Tibial nerve (tissue), 4 donors: ENCODE data around the gene INF2. TPM values are rescaled to one million over a fixed set of nuclear protein-coding genes. Genes with fewer than 3 reads are reported as not detected.
A peak's percentile ranks its signal among the peaks of the same experiment; 100 is the strongest.

ENCODE experiments used
- DNase-seq, 2 donors: peaks; one replicate each; pipeline ENCODE4 v3.0.0-alpha.2; 2019; ENCODE audit warnings: low spot score in 2 of 2
- H3K27ac ChIP-seq, 4 donors: fragments of 200-600 bp; sonication (generic) in 3 of 4; one replicate each; pipeline ENCODE4 v1.5.1; 2017 to 2019; ENCODE audit warnings: mild to moderate bottlenecking in 1 of 4
- H3K27me3 ChIP-seq, 2 donors: fragments of 200-600 bp; sonication (generic) in 1 of 2; one replicate each; pipeline versions ENCODE4 v1.5.1 to v1.6.0; 2017 to 2019
- H3K36me3 ChIP-seq, 3 donors: fragments of 200-600 bp; sonication (generic); one replicate each; pipeline ENCODE4 v1.5.1; 2018 to 2019
- H3K4me1 ChIP-seq, 4 donors: fragments of 200-600 bp; sonication (generic) in 3 of 4; one replicate each; pipeline ENCODE4 v1.5.1; 2017 to 2019
- H3K4me3 ChIP-seq, 4 donors: fragments of 200-600 bp; sonication (generic) in 3 of 4; one replicate each; pipeline ENCODE4 v1.5.1; 2017 to 2019; ENCODE audit warnings: mild to moderate bottlenecking in 1 of 4, moderate library complexity in 1 of 4
- H3K9me3 ChIP-seq, 4 donors: fragments of 200-600 bp; sonication (generic) in 3 of 4; one replicate each; pipeline ENCODE4 v1.5.1; 2017 to 2019
- EP300 ChIP-seq, 2 donors: sonication (generic); formaldehyde crosslinking; IDR thresholded peaks; one replicate each; pipeline ENCODE4 v1.6.1; 2017; ENCODE audit warnings: antibody characterized with exemption in 2 of 2, mild to moderate bottlenecking in 1 of 2
- POLR2A ChIP-seq, 2 donors: fragments of 450-650 bp; IDR thresholded peaks; one replicate each; pipeline ENCODE4 v1.6.1; 2017; ENCODE audit warnings: antibody characterized with exemption in 2 of 2, mild to moderate bottlenecking in 2 of 2, moderate library complexity in 2 of 2
- WGBS, 2 donors: methylation state at CpG; one replicate each; pipeline ENCODE4 v1.1.5; 2018; 5-methylcytosine and 5-hydroxymethylcytosine counted together
- total RNA-seq, 4 donors: library from RNA; depleted of rRNA; stranded (reverse); fragments of >200 nt; gene quantifications; one replicate each; pipeline ENCODE4 v1.1.0, GENCODE V29; 2016
- TF ChIP-seq, protein P1 (sequence below), 5 experiments: fragments of 200-600 bp in 3 of 5; fragments of 450-650 bp in 2 of 5; sonication (generic) in 3 of 5; IDR thresholded peaks; one replicate each; pipeline ENCODE4 v1.5.1; 2016 to 2019; ENCODE audit warnings: antibody characterized with exemption in 5 of 5, mild to moderate bottlenecking in 3 of 5, moderate library complexity in 2 of 5

The INF2 gene
- total RNA-seq, 4 donors from 2014 or later = 217 to 256 (median 239) TPM

DNA sequence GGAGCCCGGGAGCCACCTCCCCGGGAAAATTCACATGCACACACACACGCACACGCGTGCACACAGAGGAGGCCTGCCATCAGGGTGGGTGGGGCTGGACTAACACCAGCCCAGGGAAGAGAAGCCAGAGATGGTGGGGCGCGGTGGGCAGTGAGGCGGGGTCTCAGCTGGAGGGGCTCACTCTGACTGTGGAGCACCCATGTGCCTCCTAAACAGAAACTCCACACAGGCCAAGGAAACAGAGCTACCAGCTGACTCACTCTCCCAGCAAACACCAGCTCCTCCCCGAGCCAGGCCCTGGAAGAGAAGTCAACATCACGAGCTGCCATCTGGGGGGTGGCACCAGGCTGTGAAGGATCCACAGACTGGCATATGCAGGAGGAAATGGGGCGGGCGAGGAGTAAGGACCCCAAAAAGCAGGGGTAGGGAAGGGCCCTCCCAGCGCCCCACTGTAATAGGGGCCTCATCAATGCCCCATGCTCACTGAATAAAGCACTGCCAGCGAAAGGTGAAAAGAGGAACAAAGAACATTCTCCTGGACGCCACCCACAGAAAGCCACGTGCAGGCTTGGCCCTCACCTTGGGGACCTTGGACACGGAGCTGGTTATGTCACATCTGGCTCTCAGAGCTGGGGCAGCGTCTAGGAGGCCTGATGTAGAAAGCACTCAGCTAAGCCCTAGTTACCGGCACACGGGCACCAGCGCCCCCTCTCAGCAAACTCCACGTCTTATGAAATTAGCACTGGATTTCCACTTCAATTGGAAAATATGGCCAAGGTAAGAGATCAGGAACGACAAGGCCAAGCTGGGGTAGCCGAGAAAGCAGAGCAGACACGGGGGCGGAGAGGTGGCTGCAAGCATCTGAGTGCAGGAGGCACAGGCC, 8.4 kb upstream of the INF2 start:
- peak overlapping the region; percentile 86 to 99 (median 90) for H3K27ac ChIP-seq
- no peaks in the 10 kb centered on the region for H3K9me3 ChIP-seq
- peak overlapping the region in 3 of 4 donors; percentile 15 to 24 (median 21) for H3K4me3 ChIP-seq
- 30 to 35% methylated on average over 23 to 26 of the region's 26 CpGs for WGBS, 2 donors
- peaks cover 5 to 70% (median 58%) of the 10 kb centered on the region in 4 donors for H3K4me1 ChIP-seq
- DNase-seq = no peak
- peak in 1 of 2 donors; percentile 65 for TF ChIP-seq EP300 (IDR thresholded peaks at IDR 0.05)
- peak in 1 of 2 donors; percentile 27 for TF ChIP-seq POLR2A (IDR thresholded peaks at IDR 0.05)
- TF ChIP-seq, protein P1, sequence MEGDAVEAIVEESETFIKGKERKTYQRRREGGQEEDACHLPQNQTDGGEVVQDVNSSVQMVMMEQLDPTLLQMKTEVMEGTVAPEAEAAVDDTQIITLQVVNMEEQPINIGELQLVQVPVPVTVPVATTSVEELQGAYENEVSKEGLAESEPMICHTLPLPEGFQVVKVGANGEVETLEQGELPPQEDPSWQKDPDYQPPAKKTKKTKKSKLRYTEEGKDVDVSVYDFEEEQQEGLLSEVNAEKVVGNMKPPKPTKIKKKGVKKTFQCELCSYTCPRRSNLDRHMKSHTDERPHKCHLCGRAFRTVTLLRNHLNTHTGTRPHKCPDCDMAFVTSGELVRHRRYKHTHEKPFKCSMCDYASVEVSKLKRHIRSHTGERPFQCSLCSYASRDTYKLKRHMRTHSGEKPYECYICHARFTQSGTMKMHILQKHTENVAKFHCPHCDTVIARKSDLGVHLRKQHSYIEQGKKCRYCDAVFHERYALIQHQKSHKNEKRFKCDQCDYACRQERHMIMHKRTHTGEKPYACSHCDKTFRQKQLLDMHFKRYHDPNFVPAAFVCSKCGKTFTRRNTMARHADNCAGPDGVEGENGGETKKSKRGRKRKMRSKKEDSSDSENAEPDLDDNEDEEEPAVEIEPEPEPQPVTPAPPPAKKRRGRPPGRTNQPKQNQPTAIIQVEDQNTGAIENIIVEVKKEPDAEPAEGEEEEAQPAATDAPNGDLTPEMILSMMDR (IDR thresholded peaks at IDR 0.05) = peak in 3 of 5 experiments; percentile 19 to 35 (median 23)
- H3K36me3 ChIP-seq = no peaks in the 10 kb centered on the region
- H3K27me3 ChIP-seq = no peaks in the 10 kb centered on the region

DNA sequence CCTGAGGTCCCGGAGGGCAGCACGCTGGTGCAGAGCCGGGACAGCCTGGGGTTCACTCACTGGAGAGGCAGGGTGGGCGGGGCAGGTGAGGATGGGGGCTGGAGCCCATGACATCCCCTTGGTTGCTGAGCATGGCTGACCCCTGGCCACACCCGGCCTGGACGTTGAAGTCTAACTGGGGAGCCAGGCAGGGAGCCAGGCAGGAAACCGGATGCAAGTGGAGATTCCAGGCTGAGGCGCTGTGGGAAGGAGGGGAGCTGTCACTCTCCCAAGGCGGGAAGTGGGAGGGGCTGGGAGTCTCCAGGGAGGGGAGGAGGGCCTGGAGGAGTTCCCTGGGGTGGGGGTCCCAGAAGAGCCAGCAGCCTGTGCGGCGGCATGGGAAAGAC, 7.7 kb upstream of the INF2 start:
- Histone ChIP-seq H3K36me3 (no peaks in the 10 kb centered on the region), H3K27me3 (no peaks in the 10 kb centered on the region), H3K4me3 (peak overlapping the region in 3 of 4 donors; percentile 15 to 24 (median 21)), H3K27ac (peak overlapping the region; percentile 86 to 99 (median 90)), H3K4me1 (peaks cover 5 to 68% (median 59%) of the 10 kb centered on the region in 4 donors), H3K9me3 (no peaks in the 10 kb centered on the region)
- WGBS, 2 donors = 6 to 13% methylated on average over 11 of the region's 11 CpGs
- no peak for TF ChIP-seq EP300 (IDR thresholded peaks at IDR 0.05)
- no peak for TF ChIP-seq POLR2A (IDR thresholded peaks at IDR 0.05)
- TF ChIP-seq, protein P1 (IDR thresholded peaks at IDR 0.05) = no peak
- DNase-seq = peak; percentile 68 to 72

DNA sequence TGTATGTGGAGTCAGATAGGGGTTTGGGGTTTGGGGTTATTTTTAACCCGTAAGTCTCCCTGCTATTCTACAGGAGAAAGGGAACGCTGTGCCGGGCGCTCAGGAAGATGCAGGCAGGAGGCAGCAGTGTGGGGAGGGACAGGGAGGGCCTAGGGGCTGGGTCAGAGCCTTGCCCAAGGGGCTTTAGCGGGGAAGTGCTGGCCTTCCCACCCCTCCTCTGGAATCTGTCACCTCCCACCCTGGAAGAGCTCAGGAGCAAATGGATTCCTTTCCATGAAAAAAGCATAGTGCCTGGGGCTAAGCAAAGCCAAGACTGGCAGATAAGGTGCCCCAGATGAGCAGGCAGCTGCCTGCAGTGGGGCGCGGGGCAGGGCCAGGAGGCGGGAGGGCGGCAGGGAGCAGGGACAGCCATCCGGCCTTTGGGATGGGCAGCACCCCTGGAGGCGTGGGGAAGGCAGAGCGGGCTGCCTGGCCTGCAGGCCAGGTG, 7.3 kb upstream of the INF2 start:
- no peak for DNase-seq
- Histone ChIP-seq H3K4me1 (peaks cover 5 to 68% (median 60%) of the 10 kb centered on the region in 4 donors), H3K27me3 (no peaks in the 10 kb centered on the region), H3K9me3 (no peaks in the 10 kb centered on the region), H3K4me3 (peak overlapping the region in 2 of 4 donors; percentile 15 to 24), H3K27ac (peak overlapping the region; percentile 86 to 99 (median 90)), H3K36me3 (no peaks in the 10 kb centered on the region)
- 38 to 56% methylated on average over 12 of the region's 12 CpGs for WGBS, 2 donors
- no peak for TF ChIP-seq EP300 (IDR thresholded peaks at IDR 0.05)
- TF ChIP-seq, protein P1 (IDR thresholded peaks at IDR 0.05) = no peak
- no peak for TF ChIP-seq POLR2A (IDR thresholded peaks at IDR 0.05)

DNA sequence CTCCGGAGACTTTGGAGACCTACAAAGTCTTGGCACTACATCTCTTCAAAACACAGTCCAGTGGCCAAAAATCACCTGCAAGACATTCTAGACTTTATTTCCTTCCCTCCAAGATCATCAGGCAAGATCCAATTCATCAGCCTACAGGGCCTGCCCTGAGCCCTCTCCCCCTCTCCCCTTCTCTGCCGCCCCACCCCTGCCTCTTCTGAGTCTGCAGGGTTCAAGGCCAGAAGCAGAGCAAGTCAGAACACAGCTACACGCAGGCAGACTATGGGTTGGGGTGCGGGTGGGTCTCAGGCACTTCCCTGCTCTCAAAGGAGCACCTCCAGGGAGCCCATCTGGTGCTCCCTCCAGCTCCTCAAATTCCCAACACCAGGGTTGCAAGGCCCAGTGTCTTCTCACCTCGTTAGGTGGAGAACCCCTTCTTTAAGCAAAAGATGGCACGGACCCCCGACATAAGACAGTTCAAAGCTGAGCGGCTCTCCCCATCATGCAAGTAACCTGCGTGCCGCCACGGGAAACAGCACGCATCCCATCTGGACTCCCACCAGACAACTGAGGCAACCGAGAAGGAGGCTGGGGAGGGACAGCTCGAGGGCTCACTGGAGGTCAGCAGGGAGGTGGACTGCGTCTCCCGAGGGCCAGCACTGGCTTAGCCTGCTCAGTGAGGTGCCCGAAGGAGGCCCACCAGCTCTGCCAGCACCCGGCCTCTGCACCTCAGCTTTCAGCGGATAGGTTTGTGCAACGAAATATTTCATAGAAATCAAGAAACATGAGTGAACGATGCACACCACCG, 5.6 kb upstream of the INF2 start:
- Histone ChIP-seq H3K27me3 (no peaks in the 10 kb centered on the region), H3K27ac (peak overlapping the region in 2 of 4 donors; percentile 95 to 99), H3K9me3 (no peaks in the 10 kb centered on the region), H3K4me1 (peaks cover 5 to 68% (median 59%) of the 10 kb centered on the region in 4 donors), H3K36me3 (no peaks in the 10 kb centered on the region), H3K4me3 (no peak overlapping the region)
- TF ChIP-seq POLR2A (IDR thresholded peaks at IDR 0.05) (no peak), EP300 (IDR thresholded peaks at IDR 0.05) (no peak)
- TF ChIP-seq, protein P1 (IDR thresholded peaks at IDR 0.05) = no peak
- WGBS, 2 donors = 88 to 89% methylated on average over 22 of the region's 22 CpGs
- no peak for DNase-seq
